GM03348 (cell line): Measurements from ENCODE around the gene VSTM1.

Source experiments
- DNase-seq: peaks from one replicate; pipeline ENCODE4 v3.0.0; 2012; ENCODE audit warnings: low spot score

The VSTM1 gene

DNA sequence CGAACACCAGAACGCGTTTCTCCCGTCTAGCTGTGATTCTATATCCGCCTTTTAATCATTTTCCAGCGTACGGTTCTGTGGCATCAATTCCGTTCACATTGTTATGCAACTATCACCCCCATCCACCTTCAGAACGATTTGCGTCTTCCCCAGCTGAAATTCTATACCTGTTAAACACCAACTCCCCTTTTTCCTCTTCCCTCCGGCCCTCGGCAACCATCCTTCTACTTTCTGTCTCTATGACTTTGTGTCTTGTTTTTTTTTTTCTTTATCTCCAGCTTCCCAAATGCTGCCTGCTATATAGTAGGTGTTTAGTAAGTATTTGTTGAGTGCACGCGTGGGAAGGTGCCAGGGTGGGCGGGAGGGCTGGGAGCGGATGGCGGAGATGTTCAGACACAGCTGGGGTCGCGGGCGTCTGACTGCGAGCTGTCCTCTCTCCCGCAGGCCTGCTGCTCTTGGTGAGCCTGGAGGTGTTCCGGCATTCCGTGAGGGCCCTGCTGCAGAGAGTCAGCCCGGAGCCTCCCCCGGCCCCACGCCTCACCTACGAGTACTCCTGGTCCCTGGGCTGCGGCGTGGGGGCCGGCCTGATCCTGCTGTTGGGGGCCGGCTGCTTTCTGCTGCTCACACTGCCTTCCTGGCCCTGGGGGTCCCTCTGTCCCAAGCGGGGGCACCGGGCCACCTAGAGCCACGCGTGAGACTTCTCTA lies 52.0 kb downstream of the VSTM1 start:
- DNase-seq: no peak

DNA sequence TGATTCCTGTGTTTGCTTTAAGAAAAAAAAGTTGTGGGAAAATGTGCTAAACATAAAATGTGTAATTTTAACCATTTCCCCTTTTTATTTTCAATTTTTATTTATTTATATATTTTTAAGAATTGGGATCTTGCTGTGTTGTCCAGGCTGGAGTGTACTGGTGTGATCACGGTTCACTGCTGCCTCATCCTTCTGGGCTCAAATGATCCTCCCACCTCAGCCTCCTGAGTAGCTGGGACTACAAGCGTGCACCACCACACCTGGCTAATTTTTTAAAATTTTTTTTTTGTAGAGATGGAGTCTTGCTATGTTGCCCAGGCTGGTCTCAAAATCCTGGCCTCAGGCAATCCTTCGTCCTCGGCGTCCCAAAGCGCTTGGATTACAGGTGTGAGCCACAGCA lies 53.2 kb downstream of the VSTM1 start:
- no peak for DNase-seq

DNA sequence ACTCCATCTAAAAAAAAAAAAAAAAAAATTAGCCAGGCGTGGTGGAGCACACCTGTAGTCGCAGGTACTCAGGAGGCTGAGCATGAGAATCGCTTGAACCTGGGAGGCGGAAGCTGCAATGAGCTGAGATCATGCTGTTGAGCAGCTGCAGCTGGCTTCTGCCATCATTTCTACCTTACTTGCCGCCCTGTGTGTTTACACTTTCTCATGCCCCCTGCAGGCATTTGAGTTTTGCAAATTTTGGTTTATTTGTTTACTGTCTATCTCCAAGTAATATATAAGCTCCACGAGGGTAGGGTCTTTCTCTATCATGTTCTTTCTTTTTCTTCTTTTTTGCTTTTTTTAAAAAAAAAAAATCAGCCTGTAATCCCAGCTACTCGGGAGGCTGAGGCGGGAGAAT lies 54.3 kb downstream of the VSTM1 start:
- DNase-seq: no peak

DNA sequence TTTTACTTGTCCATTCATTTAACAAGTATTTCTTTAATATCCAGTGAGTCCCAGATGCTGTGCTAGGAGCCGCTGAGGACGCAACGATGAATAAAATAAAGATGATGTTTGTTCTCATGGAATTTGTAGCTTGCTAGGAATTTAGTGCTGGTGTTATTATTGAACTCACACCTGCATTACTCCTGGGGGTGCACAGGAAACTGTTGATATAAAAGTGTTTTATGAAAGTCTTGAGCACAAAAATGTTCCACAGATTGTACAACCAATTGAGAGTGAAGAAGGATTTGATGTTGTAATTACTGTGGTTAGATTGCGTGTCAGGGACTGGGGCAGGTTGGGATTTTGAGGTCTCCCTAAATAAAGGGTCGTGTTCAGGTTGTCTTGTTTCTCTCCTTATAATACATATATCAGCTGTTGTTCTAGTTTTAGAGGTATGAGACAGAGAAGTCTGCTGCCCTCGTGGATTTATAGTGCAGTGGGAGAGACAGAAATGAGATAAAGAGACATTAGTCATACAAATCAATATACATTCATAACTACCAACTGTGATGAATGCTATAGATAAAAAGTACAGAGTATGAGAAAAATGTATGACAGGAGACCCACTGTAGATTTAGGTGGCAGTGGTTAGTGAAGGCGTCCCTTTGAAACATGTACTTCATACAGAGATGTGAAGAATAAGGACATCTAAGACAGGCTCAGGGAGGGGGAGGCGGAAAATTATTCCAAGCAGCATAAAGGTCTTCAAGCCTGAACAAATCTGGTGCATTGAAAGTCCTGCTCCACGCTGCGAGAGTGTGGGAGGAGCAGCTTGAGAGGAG lies 61.0 kb downstream of the VSTM1 start:
- no peak for DNase-seq

DNA sequence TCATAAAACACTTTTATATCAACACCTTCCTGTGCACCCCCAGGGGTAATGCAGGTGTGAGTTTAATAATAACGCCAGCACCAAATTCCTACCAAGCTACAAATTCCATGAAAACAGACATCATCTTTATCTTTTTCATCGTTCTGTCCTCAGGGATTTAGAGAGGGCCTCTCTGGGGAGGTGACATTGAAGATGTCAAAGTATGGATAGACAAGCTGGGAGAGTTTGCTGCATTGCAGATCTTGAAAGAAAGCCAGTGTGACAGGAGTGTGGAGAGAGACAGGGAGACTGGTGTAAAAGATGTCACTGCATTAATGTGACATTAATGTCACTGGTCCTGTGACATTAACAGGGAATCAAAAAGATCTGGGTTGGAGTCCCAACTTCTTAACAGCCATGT lies 62.2 kb downstream of the VSTM1 start:
- no peak for DNase-seq

DNA sequence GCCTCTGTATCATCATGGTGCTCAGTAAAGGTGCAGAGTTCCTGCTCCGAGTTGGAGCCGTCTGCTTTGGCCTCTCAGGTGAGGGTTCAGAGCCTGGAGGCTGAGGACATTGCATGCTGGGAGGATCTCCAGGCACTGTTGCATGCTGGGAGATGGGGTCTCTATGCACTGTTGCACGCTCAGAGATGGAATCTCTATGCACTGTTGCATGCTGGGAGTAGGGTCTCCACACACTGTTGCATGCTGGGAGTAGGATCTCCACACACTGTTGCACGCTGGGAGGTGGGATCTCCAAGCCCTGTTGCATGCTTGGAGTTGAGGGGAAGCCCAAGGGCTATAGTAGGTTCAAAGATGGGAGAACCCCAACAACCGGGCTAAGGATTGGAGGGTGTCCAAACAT lies 64.0 kb downstream of the VSTM1 start:
- no peak for DNase-seq

DNA sequence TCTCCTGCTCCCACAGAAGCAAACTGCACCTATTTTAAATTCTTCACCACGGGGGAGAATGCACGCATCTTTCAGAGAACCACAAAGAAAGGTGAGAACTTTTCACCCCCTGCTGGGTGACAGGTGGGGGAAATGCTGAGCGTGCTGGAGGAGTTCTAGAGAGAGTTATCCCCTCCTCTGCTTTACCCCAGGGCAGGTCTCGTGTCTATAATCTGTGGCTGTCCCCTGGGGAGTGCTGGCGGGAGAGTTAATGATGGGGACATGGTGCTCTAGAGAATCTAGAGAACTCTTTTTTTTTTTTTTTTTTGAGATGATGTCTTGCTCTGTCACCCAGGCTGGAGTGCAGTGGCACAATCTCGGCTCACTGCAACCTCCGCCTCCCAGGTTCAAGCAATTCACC lies 65.5 kb downstream of the VSTM1 start:
- no peak for DNase-seq

DNA sequence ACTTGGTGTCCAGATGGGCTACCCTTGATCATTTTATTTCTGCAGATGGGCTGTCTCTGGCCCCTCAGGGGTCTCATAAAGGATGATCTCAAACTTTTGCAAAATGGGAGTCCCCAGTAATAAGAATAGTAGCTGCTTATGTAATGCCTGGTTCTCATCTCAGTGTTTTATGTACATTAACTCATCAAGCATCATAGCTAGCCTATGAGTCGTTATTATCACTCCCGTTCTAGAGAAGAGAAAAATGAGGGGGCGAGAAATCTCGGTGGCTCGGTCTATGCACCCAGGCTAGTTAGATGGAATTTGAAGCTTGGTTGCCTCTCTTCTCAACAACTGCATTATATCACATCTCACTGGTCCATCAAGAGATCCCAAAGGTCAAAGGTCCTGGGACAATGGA lies 68.9 kb downstream of the VSTM1 start:
- DNase-seq: no peak

DNA sequence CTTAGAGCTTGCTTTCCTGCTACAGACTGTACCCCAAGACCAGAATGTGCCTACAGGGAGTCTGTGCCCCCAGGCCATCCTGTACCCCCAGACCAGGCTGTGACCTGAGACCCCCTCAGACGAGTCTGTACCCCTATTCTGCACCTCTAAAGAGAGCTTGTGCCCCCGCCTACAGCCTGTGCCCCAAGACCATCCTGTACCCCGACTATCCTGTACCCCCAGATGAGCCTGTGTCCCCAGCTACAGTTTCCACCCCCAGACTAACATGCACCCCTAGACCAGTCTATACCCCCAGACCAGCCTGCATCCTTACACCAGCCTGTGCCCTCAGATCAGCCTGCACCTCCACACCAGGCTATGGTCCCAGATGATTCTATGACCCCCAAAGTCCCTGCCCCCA lies 70.2 kb downstream of the VSTM1 start:
- DNase-seq: no peak

DNA sequence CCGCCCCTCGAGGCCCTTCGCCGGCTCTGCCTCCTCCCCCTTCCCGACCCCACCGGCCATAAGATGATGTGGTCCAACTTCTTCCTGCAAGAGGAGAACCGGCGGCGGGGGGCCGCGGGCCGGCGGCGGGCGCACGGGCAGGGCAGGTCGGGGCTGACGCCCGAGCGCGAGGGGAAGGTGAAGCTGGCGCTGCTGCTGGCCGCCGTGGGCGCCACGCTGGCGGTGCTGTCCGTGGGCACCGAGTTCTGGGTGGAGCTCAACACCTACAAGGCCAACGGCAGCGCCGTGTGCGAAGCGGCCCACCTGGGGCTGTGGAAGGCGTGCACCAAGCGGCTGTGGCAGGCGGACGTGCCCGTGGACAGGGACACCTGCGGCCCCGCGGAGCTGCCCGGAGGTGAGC lies 70.9 kb downstream of the VSTM1 start:
- no peak for DNase-seq

DNA sequence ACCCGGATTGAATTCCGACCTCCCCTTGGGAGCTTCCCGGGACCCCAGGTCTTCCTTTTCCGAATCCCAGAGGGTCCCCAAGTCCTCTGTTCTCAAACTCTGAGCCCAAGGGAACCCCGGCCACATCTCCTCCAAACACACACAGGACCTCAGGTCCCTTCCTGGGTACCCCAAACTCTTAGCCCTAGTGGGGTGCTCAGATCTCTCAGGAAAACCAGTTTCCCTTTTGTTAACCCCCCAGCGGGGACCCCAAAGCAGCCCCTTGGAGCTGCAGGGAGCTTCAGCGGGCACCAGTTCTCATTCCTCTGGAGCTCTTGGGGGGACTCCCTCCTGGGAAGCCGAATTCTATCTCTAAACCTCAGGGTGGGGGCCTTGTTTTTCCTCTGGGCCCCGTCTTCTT lies 71.5 kb downstream of the VSTM1 start:
- DNase-seq: no peak

DNA sequence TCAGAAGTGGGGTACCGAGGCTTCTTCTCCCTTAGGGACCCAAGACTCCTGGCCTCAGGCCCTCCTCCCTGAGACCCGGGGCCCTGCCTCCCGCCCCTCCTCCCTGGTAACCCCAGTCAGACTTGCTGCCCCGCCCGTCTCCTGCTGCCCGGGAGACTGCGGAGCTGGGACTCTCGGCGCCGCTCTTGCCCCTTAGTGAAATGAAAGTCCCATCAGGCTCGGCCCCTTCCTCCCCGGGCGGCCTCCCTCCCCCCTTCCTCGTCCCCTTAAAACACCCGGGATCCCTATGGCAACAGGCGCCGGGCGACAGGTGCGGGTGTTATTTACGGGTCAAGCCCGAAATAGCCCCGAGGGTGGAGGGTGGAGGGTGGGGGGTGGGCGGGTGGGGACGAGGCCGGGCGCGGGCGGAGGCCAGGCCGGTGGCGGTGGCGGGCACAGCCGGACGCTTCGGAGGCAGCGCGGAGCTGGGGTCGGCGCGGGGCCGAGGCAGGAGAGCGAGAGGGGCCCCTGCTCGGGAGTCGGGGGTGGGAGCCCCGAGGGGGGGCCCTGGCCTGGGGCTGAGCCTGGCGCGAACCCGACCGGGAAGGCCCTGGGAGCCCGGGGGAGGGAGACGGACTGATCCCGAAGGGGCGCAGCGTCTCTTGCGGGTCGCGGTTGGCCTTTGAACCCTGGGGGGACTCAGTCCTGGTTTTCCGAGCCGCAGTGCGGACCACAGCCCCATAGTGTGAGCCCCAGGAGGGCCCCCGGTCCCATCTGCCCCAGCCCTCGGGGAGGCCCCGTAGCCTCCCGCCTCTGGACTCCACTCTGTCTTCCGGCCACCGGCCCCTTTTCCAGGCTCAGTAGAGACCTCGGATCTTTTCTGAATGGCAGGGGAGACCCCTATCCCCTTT lies 72.2 kb downstream of the VSTM1 start, which contains the start of gene CACNG6:
TSS of gene CACNG6 (plus strand) at position 414 of the 890 bp plus-strand sequence. CDS start 1,241 bp downstream, outside the sequence.
- DNase-seq: peak; percentile 48
